Measurements from ENCODE around the gene WDR37. TPM values are rescaled to one million over a fixed set of nuclear protein-coding genes. Genes with fewer than 3 reads are reported as not detected.

The WDR37 gene
- total RNA-seq, 1 donor from 2014 or later, result 28.0 TPM

- ATAC-seq (ENCODE audit: poor library complexity) (no peak), DNase-seq (no peak)
- intact Hi-C loops (cut with DNase I), result no loop called here
Observed at GRCh38 chr10:1094112-1095057, 38.2 kb downstream of the WDR37 start.

- intact Hi-C loops (cut with DNase I), result no loop called here
- ATAC-seq (ENCODE audit: poor library complexity) (no peak), DNase-seq (no peak)
Observed at GRCh38 chr10:1095498-1095897, 39.3 kb downstream of the WDR37 start.

DNA sequence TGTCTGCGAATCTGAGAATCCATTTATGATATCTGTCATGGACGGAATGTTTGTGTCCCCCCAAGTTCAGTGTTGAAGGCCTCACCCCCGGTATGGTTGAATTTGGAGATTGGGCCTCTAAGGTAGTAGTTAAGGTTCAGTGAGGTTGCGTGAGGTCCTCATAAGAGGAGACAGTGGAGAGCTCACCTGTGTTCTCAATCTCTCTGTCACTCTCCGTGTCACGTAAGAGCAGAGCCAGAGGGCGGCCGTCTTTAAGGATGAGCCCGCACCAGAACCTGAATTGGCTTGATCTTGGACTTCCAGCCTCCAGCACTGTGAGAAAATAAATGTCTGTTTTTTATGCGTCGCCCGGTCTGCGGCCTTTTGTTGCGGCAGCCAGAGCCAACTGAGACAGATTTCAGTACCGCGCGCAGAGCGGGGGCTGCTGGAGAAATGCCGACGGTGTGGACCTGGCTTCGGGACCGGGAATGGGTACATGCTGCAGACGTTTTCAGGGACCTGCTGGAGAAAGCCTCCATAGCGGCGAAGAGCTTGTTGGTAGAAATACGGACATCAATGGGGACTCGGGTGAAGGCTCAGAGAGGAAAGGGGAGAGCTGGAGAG lies 40.2 kb downstream of the WDR37 start:
- intact Hi-C loops (cut with DNase I), result no loop called here
- DNase-seq, result no peak
- no peak for ATAC-seq (ENCODE audit: poor library complexity)

DNA sequence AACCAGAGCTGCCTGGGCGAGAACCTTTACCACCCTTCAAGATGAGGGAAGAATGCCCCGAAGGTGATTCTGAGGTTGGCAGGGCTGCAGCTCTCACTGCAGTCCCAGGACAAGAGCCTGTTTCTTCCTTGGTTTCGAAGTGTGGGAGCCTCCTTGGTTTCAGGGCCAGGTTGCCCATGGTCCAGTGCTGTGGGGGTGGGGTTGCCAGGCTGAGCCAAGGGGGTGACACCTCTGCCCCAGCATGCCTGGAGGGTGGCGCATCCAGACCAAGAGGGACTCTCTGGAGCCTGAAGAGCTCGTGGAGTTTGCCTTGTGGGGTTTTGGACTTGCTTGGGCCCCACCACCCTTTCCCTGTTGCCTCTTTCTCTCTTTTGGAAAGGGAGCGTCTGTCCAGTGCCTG lies 41.3 kb downstream of the WDR37 start:
- DNase-seq (no peak), ATAC-seq (ENCODE audit: poor library complexity) (no peak)
- intact Hi-C loops (cut with DNase I), result no loop called here

DNA sequence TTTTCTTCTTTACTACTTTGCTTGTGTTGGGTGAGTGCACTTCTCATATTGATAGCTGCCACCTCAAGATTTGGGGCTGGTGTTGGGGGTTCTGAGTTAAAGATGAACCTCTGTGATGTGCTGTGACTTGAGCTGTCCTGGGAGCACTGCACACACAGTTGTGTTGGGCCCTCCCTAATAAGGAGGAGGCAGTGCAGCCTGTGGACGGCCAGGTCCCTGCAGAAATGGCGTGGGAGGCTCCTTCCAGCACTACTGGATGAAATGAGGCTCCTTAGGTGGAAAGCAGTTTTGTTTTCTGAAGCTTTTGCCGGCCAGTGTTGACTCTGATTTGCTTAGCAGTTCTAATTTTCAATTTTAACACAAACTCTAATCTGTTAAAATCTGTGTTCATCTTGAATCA lies 44.0 kb downstream of the WDR37 start:
- intact Hi-C loops (cut with DNase I), result no loop called here
- ATAC-seq (ENCODE audit: poor library complexity) (no peak), DNase-seq (no peak)

DNA sequence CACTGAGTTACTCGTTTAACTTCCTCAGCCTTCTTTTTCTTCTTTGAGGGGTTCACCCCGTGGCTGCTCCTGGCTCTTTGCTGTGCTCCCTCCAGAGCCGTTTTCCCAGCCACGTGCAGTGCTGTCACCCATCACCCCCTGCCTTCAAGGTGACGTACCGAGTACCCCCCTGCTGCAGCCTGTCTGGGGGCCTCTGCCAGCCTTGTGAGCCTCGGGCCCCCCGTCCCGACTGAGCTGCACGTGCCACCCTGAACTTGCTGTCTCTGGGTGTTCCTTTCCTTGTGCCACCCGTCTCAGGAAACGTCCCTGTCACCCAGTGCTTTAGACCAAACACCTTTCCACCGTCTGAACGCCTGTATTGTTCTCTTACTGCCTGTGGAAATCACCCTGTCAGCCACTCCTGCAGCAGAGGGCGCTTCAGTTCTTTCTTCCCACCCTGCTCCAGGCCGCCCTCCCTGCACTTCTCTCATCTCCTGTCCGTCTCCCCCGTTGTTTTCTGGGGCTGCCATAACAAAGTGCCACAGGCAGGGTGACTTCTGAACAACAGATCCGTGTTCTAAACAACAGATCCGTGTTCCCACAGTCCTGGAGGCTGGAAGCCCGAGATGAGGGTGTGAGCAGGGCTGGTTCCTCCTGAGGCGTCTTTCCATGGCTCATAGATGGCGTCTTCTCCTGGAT lies 44.6 kb downstream of the WDR37 start:
- DNase-seq, result no peak
- intact Hi-C loops (cut with DNase I), result no loop called here
- no peak for ATAC-seq (ENCODE audit: poor library complexity)

DNA sequence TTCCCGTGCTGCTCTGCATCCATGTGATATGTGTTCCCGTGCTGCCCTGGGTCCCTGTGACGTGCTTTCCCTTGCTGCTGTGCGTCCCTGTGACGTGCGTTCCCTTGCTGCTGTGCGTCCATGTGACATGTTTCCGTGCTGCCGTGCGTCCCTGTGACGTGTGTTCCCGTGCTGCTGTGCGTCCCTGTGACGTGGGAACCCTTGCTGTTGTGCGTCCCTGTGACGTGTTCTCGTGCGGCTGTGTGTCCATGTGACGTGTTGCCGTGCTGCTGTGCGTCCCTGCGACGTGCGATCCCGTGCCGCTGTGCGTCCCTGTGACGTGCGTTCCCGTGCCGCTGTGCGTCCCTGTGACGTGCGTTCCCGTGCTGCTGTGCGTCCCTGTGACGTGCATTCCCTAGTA lies 45.8 kb downstream of the WDR37 start:
- intact Hi-C loops (cut with DNase I), result no loop called here
- ATAC-seq (ENCODE audit: poor library complexity) (no peak), DNase-seq (no peak)

GRCh38 chr10:1102416-1102815 lies 46.2 kb downstream of the WDR37 start:
- DNase-seq, result no peak
- ATAC-seq (ENCODE audit: poor library complexity), result no peak
- intact Hi-C loops (cut with DNase I), result no loop called here

- ATAC-seq (ENCODE audit: poor library complexity) (no peak), DNase-seq (no peak)
- intact Hi-C loops (cut with DNase I), result no loop called here
Observed at GRCh38 chr10:1102831-1103230, 46.6 kb downstream of the WDR37 start.

GRCh38 chr10:1103551-1103950 lies 47.4 kb downstream of the WDR37 start:
- ATAC-seq (ENCODE audit: poor library complexity), result no peak
- DNase-seq, result no peak
- intact Hi-C loops (cut with DNase I), result no loop called here

GRCh38 chr10:1104971-1105370 lies 48.8 kb downstream of the WDR37 start:
- intact Hi-C loops (cut with DNase I), result no loop called here
- no peak for ATAC-seq (ENCODE audit: poor library complexity)
- DNase-seq, result no peak

DNA sequence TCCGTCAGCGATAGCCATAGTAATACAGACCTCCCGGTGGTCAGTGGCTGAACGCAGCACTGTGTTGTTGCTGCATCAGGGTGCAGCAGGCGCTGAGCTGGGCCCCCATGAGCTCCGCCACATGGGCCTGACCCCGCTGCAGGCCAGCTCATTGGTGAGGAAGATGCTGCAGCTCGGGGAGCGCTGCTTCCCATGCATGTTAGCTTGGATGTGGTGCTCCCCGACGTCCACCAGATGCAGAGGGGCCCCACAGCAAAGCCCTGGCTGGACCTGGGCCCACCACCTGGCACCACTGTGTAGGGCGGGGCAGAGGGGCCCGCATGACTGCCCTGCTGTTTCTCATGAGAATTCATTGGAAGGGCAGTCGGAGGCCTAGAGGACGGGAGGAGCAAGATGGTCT lies 50.8 kb downstream of the WDR37 start:
- intact Hi-C loops (cut with DNase I), result no loop called here
- no peak for ATAC-seq (ENCODE audit: poor library complexity)
- no peak for DNase-seq

GRCh38 chr10:1107679-1108078 lies 51.5 kb downstream of the WDR37 start:
- intact Hi-C loops (cut with DNase I), result no loop called here

GRCh38 chr10:1109795-1110673 lies 53.8 kb downstream of the WDR37 start:
- ATAC-seq (ENCODE audit: poor library complexity), result peak; percentile 53
- DNase-seq, result no peak
- intact Hi-C loops (cut with DNase I), result no loop called here

More at GRCh38 chr10:1107679-1108078, 51.5 kb downstream of the WDR37 start:
- DNase-seq (no peak), ATAC-seq (ENCODE audit: poor library complexity) (no peak)

DNA sequence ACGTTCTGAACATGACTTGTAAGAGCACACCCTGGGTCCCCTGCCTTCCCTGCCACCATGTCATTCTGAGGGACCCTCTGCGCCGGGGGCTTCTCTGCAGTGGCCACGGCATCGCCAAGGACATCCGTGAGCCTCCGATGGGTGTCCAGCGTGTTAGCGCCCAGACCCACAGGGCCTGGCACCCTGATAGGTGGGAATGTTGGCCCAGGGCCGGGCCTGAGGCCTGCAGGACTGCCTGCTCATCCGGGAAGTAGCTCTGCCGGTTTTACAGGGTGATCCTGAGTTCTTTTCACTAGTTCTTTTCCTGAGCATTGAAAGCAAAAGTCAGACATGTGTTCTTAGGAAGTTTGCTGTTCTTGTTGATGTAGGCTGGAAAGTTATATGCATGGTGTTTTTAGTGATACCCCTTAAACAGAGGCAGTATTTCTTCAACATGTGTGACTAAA lies 54.5 kb downstream of the WDR37 start:
- intact Hi-C loops (cut with DNase I), result no loop called here
- DNase-seq, result no peak
- peak; percentile 21 for ATAC-seq (ENCODE audit: poor library complexity)

- intact Hi-C loops (cut with DNase I), result no loop called here
- ATAC-seq (ENCODE audit: poor library complexity), result no peak
- no peak for DNase-seq
Observed at GRCh38 chr10:1114315-1114714, 58.1 kb downstream of the WDR37 start.

DNA sequence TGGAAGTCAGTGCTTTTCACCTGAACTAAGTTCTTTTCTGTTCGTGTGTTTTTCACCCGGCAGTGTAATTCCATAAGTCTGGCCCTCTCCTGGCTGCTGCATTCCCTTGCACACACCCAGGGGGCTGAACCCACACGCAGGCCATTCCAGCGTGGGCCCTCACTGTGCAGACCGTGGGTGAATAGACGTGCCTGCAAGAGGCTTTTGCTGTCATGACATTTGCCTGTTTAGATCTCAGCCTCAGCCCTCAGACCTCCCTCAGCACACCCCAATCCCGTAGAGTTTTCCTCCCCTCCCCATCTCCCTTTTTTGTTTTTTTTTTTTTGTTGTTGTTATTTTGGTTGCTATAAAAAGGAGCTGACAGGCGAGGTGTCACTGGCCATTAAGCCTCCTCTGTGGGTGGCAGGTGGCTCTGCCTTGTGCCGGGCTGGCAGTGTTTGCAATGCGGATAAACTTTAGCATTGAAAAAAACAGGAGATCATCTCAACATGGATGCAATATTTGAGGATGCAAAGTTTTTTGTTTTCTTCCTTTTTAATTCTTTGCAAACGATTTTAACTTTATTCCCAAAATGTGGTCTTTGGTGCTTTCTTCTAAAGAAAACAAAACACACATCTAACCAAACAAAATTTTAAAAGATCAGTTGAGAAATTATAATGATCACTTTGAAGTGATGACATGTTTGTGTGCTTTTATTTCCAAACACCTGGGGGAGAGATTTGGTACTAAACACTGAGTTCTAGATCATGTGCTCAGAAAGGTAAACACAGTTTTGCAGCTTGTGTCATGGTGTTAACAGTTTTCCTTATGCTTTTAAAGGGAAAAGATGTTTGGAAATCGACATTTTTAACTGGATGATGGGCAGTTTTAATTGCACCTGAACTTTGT lies 58.8 kb downstream of the WDR37 start:
- peak; percentile 37 for ATAC-seq (ENCODE audit: poor library complexity)
- intact Hi-C loops (cut with DNase I), result no loop called here
- DNase-seq, result no peak

GRCh38 chr10:1115607-1115955 lies 59.4 kb downstream of the WDR37 start:
- DNase-seq (no peak), ATAC-seq (ENCODE audit: poor library complexity) (no peak)
- intact Hi-C loops (cut with DNase I), result no loop called here
